HG03442 (cell line): Measurements from ENCODE around the gene FN3K.

ENCODE experiments used
- ATAC-seq: cut with Tn5 transposase; IDR thresholded peaks from one replicate; pipeline ENCODE4 v1.9.1; 2021; ENCODE audit warnings: mild to moderate bottlenecking, moderate library complexity; ENCODE audit not compliant: unreplicated experiment

The FN3K gene

DNA sequence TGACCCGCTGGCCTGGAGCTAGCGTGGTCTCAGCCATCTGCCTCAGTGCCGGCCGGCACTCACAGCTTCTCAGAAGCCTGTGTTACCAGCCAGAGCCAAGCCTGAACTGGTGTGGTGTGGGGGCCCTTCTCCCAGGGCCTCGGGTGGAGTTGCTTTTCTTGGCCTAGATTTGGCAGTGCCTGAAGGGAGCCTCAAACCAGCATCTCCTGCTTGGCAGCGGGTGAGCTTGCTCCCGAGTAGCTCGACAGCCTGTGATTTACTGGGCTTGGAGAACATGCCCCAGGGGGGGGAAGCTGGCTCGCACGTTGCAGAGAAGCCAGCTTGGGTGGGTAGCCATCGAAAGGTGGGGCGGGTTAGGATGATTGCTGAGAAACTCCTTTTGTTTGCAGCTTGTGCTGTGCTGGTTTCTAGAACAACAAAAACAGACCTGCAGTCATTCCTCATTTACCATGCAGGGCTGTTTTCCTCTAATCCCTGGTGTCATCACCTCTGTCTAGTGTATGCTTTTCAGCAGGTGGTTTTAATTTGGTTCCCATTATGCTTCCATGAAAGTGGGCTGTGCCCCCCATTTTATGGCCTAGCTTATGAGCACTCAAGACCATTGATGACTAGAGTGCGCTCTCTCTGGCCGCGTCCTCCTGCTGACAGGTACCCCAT lies 58.7 kb downstream of the FN3K start:
- no peak for ATAC-seq

DNA sequence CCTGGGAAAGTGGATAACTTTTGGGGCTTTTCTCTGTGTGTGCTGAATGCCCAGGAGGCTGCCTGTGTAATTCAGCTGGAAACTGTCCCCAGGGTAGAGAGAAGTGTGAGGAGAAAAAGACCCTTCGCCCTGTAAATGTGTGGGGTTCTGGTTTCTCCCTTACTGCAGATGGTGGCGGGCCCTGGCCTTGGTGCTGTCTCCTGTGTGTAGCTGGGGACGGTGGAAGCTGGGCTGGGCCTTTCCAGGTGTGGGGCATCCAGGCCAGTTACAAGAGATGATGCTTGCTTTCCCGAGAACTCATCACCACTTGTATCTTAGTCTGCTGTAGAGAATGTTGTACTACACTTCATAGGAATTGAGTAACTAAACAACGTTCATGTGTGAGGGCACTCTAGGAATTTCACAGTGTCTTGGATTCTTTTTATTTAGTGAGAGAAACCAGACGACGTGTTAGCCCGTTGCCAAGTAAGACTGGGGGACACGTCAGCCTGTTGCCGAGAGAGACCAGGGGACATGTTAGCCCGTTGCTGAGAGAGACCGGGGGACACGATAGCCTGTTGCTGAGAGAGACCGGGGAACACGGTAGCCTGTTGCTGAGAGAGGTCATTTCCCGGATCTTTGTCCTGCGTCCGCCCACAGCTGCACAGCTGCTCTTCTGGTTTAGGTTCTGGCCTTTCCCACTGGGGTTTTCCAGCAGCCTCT lies 59.5 kb downstream of the FN3K start:
- ATAC-seq = no peak

DNA sequence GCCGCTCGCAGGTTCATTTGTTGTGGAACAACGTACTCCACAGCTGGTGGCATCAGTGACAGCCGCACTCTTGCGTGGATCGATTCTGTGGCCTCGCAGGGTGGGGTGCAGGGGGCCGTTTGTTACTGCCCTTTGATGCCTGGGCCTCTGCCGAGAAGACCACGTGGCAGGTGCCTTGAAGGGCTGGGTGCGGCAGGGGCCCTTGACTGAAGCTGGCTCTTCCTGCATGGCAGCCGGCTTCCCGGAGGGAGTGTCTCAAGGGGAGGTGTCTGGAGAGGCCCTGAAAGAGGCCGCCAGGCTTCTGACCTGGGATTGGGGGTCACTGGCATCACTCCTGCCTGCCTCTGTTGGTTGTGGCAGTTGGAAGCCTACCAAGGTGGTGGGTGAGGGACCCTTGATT lies 60.2 kb downstream of the FN3K start:
- no peak for ATAC-seq

DNA sequence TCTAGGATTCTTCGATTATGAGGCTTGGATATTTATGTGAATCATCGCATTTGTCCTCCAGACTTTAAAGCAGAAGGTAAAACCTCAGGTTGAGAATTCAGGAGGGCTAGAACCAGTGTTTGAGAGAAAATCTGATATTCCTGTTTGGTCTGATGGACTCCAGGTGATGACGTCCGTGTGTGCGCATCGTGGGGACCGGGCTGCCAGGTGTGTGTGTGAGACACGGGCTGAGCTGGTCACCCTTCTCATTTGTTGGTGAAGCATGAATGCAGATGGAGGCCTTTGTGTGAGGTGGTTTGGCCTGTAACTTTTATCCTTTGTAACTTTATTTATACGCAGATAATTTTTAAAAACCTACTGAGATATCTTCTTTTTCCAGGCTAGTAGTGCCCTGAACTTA lies 61.6 kb downstream of the FN3K start:
- ATAC-seq = no peak

DNA sequence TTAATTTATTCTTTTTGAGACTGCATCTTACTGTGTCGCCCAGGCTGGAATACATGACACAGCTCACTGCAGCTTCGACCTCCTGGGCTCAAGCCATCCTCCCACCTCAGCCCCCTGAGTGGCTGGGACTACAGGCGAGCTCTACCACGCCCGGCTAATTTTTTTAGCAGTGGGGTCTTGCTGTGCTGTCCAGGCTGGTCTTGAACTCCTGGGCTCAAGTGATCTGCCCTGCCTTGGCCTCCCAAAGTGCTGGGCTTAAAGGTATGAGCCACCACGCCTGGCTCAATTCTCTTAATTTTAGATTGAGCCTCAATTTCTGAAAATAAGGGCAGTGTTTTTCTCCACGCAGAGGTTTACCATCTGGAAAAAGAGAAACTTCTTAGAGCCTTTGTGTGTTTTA lies 63.3 kb downstream of the FN3K start:
- no peak for ATAC-seq

- ATAC-seq = no peak
Measured at GRCh38 chr17:82799591-82799990, 64.2 kb downstream of the FN3K start.
